ENCODE data around the gene ADAMTS1. TPM values are rescaled to one million over a fixed set of nuclear protein-coding genes. Genes with fewer than 3 reads are reported as not detected.

Gene ADAMTS1
- total and polyA plus RNA-seq, 7 experiments from 2014 or later: 0.48 to 7.6 (median 0.71) TPM; not detected in 2

DNA sequence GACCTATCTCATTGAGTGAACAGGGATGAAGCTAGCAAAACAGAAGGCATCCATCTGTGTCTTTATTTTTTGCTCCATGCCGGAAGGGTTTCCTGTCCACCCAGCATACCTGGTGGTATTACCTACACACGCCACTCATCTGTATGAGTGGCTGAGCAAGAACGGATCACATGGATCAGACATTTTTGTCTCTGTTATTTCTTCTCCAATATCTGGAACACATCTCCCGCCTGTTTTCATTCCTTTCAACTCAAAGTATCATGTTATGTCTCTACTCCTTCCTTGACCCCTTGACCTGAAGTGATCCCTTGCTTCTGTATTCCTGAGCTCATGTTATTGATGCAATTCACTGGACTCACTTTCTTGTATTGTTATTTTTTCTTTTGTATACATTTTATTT lies 24.7 kb downstream of the ADAMTS1 start:
- Mint-ChIP-seq H3K9me3 (peaks cover 0 to 8% (median 0%) of the 10 kb centered on the region in 11 donors), H3K4me1 (peaks cover 0 to 5% (median 0%) of the 10 kb centered on the region in 7 donors), H3K4me3 (no peak overlapping the region), H3K27me3 (peaks cover 3 to 19% (median 16%) of the 10 kb centered on the region in 5 donors), H3K36me3 (peaks cover 0 to 2% (median 0%) of the 10 kb centered on the region in 5 donors), H3K27ac (no peak overlapping the region)
- no peak overlapping the region for H3K4me3 ChIP-seq (ENCODE audit: low read length)
- H3K27ac ChIP-seq (ENCODE audit: low read depth, low read length): no peak overlapping the region
- DNase-seq (no peak), ATAC-seq (no peak)
- ChIA-PET CTCF (no interaction called here), POLR2A (no interaction called here)
- no peaks in the 10 kb centered on the region for H3K36me3 ChIP-seq (ENCODE audit: control insufficient read depth in 2 of 3, insufficient read depth in 3 of 3, low read length in 3 of 3)
- no peaks in the 10 kb centered on the region for H3K9me3 ChIP-seq (ENCODE audit: control insufficient read depth in 2 of 3, low read length in 3 of 3)
- intact Hi-C loops (cut with micrococcal nuclease): no loop called here
- H3K4me1 ChIP-seq (ENCODE audit: control insufficient read depth in 2 of 2, insufficient read depth in 2 of 2, low read length in 2 of 2): no peaks in the 10 kb centered on the region
- H3K27me3 ChIP-seq (ENCODE audit: control insufficient read depth in 2 of 2, insufficient read depth in 2 of 2, low read length in 2 of 2): no peaks in the 10 kb centered on the region

DNA sequence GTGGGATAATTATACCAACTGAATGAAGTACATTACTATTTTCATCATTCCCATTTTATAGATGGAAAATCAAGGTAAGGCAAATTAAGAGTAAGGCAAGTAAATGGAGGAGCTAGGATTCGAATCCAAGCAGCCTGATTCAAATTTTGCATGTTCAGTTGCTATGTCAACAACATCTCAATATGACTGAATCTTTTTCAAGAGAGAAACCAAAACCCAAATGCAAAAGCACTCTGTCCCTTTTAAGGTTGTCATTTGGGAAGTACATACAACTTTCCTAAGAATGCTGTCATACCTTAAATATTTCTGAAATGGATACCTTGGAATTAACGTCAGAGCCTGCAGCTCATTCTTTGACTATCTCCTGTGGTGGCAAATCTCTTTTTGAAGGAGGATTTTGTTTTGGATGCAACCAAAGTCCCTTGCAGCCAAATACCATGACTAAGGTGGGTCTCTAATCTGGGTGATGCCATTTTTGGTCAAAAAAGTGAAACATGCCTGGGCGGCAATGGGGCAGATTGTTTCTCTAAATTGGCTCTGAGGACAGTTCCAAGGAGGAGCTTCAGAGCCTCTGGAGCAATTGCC lies 25.4 kb downstream of the ADAMTS1 start:
- H3K4me3 Mint-ChIP-seq: no peak overlapping the region
- peaks cover 0 to 5% (median 0%) of the 10 kb centered on the region in 7 donors for H3K4me1 Mint-ChIP-seq
- H3K27me3 Mint-ChIP-seq: peaks cover 3 to 19% (median 17%) of the 10 kb centered on the region in 5 donors
- H3K9me3 Mint-ChIP-seq: peaks cover 0 to 8% (median 0%) of the 10 kb centered on the region in 11 donors
- ChIA-PET POLR2A (no interaction called here), CTCF (no interaction called here)
- no peak overlapping the region for H3K27ac Mint-ChIP-seq
- Histone ChIP-seq H3K27ac (ENCODE audit: low read depth, low read length) (no peak overlapping the region), H3K9me3 (ENCODE audit: control insufficient read depth in 2 of 3, low read length in 3 of 3) (no peaks in the 10 kb centered on the region), H3K27me3 (ENCODE audit: control insufficient read depth in 2 of 2, insufficient read depth in 2 of 2, low read length in 2 of 2) (no peaks in the 10 kb centered on the region), H3K4me3 (ENCODE audit: low read length) (no peak overlapping the region), H3K4me1 (ENCODE audit: control insufficient read depth in 2 of 2, insufficient read depth in 2 of 2, low read length in 2 of 2) (no peaks in the 10 kb centered on the region), H3K36me3 (ENCODE audit: control insufficient read depth in 2 of 3, insufficient read depth in 3 of 3, low read length in 3 of 3) (no peaks in the 10 kb centered on the region)
- peaks cover 0 to 2% (median 0%) of the 10 kb centered on the region in 5 donors for H3K36me3 Mint-ChIP-seq
- DNase-seq (no peak), ATAC-seq (no peak)
- intact Hi-C loops (cut with micrococcal nuclease): no loop called here

- peaks cover 3 to 22% (median 14%) of the 10 kb centered on the region in 5 donors for H3K27me3 Mint-ChIP-seq
- ChIA-PET CTCF (no interaction called here), POLR2A (no interaction called here)
- H3K36me3 Mint-ChIP-seq: peaks cover 0 to 2% (median 0%) of the 10 kb centered on the region in 5 donors
- Histone ChIP-seq H3K36me3 (ENCODE audit: control insufficient read depth in 2 of 3, insufficient read depth in 3 of 3, low read length in 3 of 3) (no peaks in the 10 kb centered on the region), H3K9me3 (ENCODE audit: control insufficient read depth in 2 of 3, low read length in 3 of 3) (no peaks in the 10 kb centered on the region), H3K4me1 (ENCODE audit: control insufficient read depth in 2 of 2, insufficient read depth in 2 of 2, low read length in 2 of 2) (no peaks in the 10 kb centered on the region), H3K27ac (ENCODE audit: low read depth, low read length) (no peak overlapping the region), H3K4me3 (ENCODE audit: low read length) (no peak overlapping the region), H3K27me3 (ENCODE audit: control insufficient read depth in 2 of 2, insufficient read depth in 2 of 2, low read length in 2 of 2) (no peaks in the 10 kb centered on the region)
- intact Hi-C loops (cut with micrococcal nuclease): no loop called here
- H3K4me3 Mint-ChIP-seq: no peak overlapping the region
- H3K4me1 Mint-ChIP-seq: peaks cover 0 to 5% (median 0%) of the 10 kb centered on the region in 7 donors
- H3K27ac Mint-ChIP-seq: no peak overlapping the region
- DNase-seq: no peak
- no peak for ATAC-seq
- peaks cover 0 to 8% (median 0%) of the 10 kb centered on the region in 11 donors for H3K9me3 Mint-ChIP-seq
Observed at GRCh38 chr21:26818906-26819305, 26.3 kb downstream of the ADAMTS1 start.

DNA sequence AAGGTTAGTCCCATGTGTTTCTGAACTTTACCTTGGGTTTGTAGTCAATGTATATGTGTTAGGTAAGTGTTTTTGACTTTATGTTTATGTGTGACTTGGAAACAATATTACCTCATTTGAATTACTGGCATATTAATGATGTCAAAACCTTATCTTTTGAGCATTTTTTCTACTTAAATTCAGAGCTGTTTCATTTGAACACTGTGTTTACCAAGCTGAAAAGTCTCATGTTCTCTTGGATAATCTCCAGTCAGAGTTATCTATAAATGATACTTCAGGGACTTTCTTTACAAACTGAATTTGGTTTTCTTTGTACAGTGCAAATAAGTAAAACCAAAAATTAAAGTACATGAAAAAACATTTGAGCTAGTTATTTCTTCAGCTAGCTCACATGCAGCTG lies 30.0 kb downstream of the ADAMTS1 start:
- H3K4me1 Mint-ChIP-seq: peaks cover 0 to 2% (median 0%) of the 10 kb centered on the region in 7 donors
- H3K9me3 Mint-ChIP-seq: no peaks in the 10 kb centered on the region
- Histone ChIP-seq H3K27me3 (ENCODE audit: control insufficient read depth in 2 of 2, insufficient read depth in 2 of 2, low read length in 2 of 2) (no peaks in the 10 kb centered on the region), H3K27ac (ENCODE audit: low read depth, low read length) (no peak overlapping the region), H3K4me3 (ENCODE audit: low read length) (no peak overlapping the region), H3K4me1 (ENCODE audit: control insufficient read depth in 2 of 2, insufficient read depth in 2 of 2, low read length in 2 of 2) (no peaks in the 10 kb centered on the region), H3K36me3 (ENCODE audit: control insufficient read depth in 2 of 3, insufficient read depth in 3 of 3, low read length in 3 of 3) (no peaks in the 10 kb centered on the region), H3K9me3 (ENCODE audit: control insufficient read depth in 2 of 3, low read length in 3 of 3) (no peaks in the 10 kb centered on the region)
- ChIA-PET POLR2A (no interaction called here), CTCF (no interaction called here)
- ATAC-seq (no peak), DNase-seq (no peak)
- H3K4me3 Mint-ChIP-seq: no peak overlapping the region
- intact Hi-C loops (cut with micrococcal nuclease): no loop called here
- no peaks in the 10 kb centered on the region for H3K36me3 Mint-ChIP-seq
- no peak overlapping the region for H3K27ac Mint-ChIP-seq
- peaks cover 5 to 14% (median 9%) of the 10 kb centered on the region in 5 donors for H3K27me3 Mint-ChIP-seq

- ATAC-seq (no peak), DNase-seq (no peak)
- POLR2A ChIA-PET: no interaction called here
- H3K4me1 ChIP-seq (ENCODE audit: control insufficient read depth in 2 of 2, insufficient read depth in 2 of 2, low read length in 2 of 2): no peaks in the 10 kb centered on the region
- H3K27ac ChIP-seq (ENCODE audit: low read depth, low read length): no peak overlapping the region
- H3K27ac Mint-ChIP-seq: peak overlapping the region in 1 of 9 donors; percentile 3
- no peaks in the 10 kb centered on the region for H3K9me3 Mint-ChIP-seq
- peaks cover 5 to 16% (median 9%) of the 10 kb centered on the region in 5 donors for H3K27me3 Mint-ChIP-seq
- intact Hi-C loops (cut with micrococcal nuclease): no loop called here
- CTCF ChIA-PET: no interaction called here
- no peaks in the 10 kb centered on the region for H3K36me3 Mint-ChIP-seq
- no peaks in the 10 kb centered on the region for H3K9me3 ChIP-seq (ENCODE audit: control insufficient read depth in 2 of 3, low read length in 3 of 3)
- H3K36me3 ChIP-seq (ENCODE audit: control insufficient read depth in 2 of 3, insufficient read depth in 3 of 3, low read length in 3 of 3): no peaks in the 10 kb centered on the region
- no peak overlapping the region for H3K4me3 Mint-ChIP-seq
- no peaks in the 10 kb centered on the region for H3K27me3 ChIP-seq (ENCODE audit: control insufficient read depth in 2 of 2, insufficient read depth in 2 of 2, low read length in 2 of 2)
- no peak overlapping the region for H3K4me3 ChIP-seq (ENCODE audit: low read length)
- peaks cover 0 to 2% (median 0%) of the 10 kb centered on the region in 7 donors for H3K4me1 Mint-ChIP-seq
Observed at GRCh38 chr21:26814386-26814785, 30.8 kb downstream of the ADAMTS1 start.

- Mint-ChIP-seq H3K4me3 (no peak overlapping the region), H3K36me3 (no peaks in the 10 kb centered on the region), H3K27me3 (peaks cover 4 to 13% (median 10%) of the 10 kb centered on the region in 5 donors), H3K27ac (no peak overlapping the region), H3K4me1 (peaks cover 0 to 2% (median 0%) of the 10 kb centered on the region in 7 donors), H3K9me3 (no peaks in the 10 kb centered on the region)
- ChIA-PET CTCF (no interaction called here), POLR2A (no interaction called here)
- no peak overlapping the region for H3K27ac ChIP-seq (ENCODE audit: low read depth, low read length)
- no peaks in the 10 kb centered on the region for H3K36me3 ChIP-seq (ENCODE audit: control insufficient read depth in 2 of 3, insufficient read depth in 3 of 3, low read length in 3 of 3)
- no peaks in the 10 kb centered on the region for H3K4me1 ChIP-seq (ENCODE audit: control insufficient read depth in 2 of 2, insufficient read depth in 2 of 2, low read length in 2 of 2)
- DNase-seq (no peak), ATAC-seq (no peak)
- intact Hi-C loops (cut with micrococcal nuclease): no loop called here
- H3K9me3 ChIP-seq (ENCODE audit: control insufficient read depth in 2 of 3, low read length in 3 of 3): no peaks in the 10 kb centered on the region
- H3K27me3 ChIP-seq (ENCODE audit: control insufficient read depth in 2 of 2, insufficient read depth in 2 of 2, low read length in 2 of 2): no peaks in the 10 kb centered on the region
- no peak overlapping the region for H3K4me3 ChIP-seq (ENCODE audit: low read length)
Observed at GRCh38 chr21:26813426-26813998, 31.7 kb downstream of the ADAMTS1 start.

GRCh38 chr21:26812173-26812572 lies 33.0 kb downstream of the ADAMTS1 start:
- no peak overlapping the region for H3K4me3 ChIP-seq (ENCODE audit: low read length)
- H3K36me3 Mint-ChIP-seq: no peaks in the 10 kb centered on the region
- peaks cover 10 to 18% (median 13%) of the 10 kb centered on the region in 5 donors for H3K27me3 Mint-ChIP-seq
- no peak overlapping the region for H3K4me3 Mint-ChIP-seq
- peaks cover 0 to 2% (median 0%) of the 10 kb centered on the region in 7 donors for H3K4me1 Mint-ChIP-seq
- H3K27ac ChIP-seq (ENCODE audit: low read depth, low read length): no peak overlapping the region
- no peaks in the 10 kb centered on the region for H3K27me3 ChIP-seq (ENCODE audit: control insufficient read depth in 2 of 2, insufficient read depth in 2 of 2, low read length in 2 of 2)
- H3K9me3 Mint-ChIP-seq: peaks cover 0 to 2% (median 0%) of the 10 kb centered on the region in 11 donors
- no peak overlapping the region for H3K27ac Mint-ChIP-seq
- H3K4me1 ChIP-seq (ENCODE audit: control insufficient read depth in 2 of 2, insufficient read depth in 2 of 2, low read length in 2 of 2): no peaks in the 10 kb centered on the region
- H3K36me3 ChIP-seq (ENCODE audit: control insufficient read depth in 2 of 3, insufficient read depth in 3 of 3, low read length in 3 of 3): no peaks in the 10 kb centered on the region
- ChIA-PET CTCF (no interaction called here), POLR2A (no interaction called here)
- ATAC-seq (no peak), DNase-seq (no peak)
- intact Hi-C loops (cut with micrococcal nuclease): no loop called here
- no peaks in the 10 kb centered on the region for H3K9me3 ChIP-seq (ENCODE audit: control insufficient read depth in 2 of 3, low read length in 3 of 3)

Data from naive thymus-derived CD4-positive, alpha-beta T cell (primary cell).